ENCODE results near the gene DNHD1.

DNHD1 gene

GRCh38 chr11:6547177-6547576 is 50.1 kb downstream of the DNHD1 start:
- no peak overlapping the region for H3K4me3 ChIP-seq (ENCODE audit: low read length)
- no peaks in the 10 kb centered on the region for H3K27me3 ChIP-seq (ENCODE audit: control insufficient read depth, insufficient read depth, low read length)
- H3K9me3 ChIP-seq (ENCODE audit: control insufficient read depth, insufficient read depth, low read length) = no peaks in the 10 kb centered on the region
- H3K4me1 ChIP-seq (ENCODE audit: control insufficient read depth, insufficient read depth, low read length) = 0 out of 2 replicates have a peak, but pooled peaks cover 1% of the 10 kb centered on the region
- WGBS (ENCODE audit: insufficient coverage, insufficient read length) = no CpG with 5 or more reads among the region's 6 CpGs
- no peaks in the 10 kb centered on the region for H3K36me3 ChIP-seq (ENCODE audit: control insufficient read depth, insufficient read depth, low read length)
- no peak overlapping the region for H3K27ac ChIP-seq (ENCODE audit: low read length)
- no peak for DNase-seq (ENCODE audit: low read depth, low spot score)

- no CpG with 5 or more reads among the region's 2 CpGs for WGBS (ENCODE audit: insufficient coverage, insufficient read length)
- no peak overlapping the region for H3K4me3 ChIP-seq (ENCODE audit: low read length)
Measured at GRCh38 chr11:6548121-6548520, 51.0 kb downstream of the DNHD1 start.

GRCh38 chr11:6548641-6549040 is 51.6 kb downstream of the DNHD1 start:
- Histone ChIP-seq H3K4me1 (ENCODE audit: control insufficient read depth, insufficient read depth, low read length) (0 out of 2 replicates have a peak, but pooled peaks cover 1% of the 10 kb centered on the region), H3K27ac (ENCODE audit: low read length) (no peak overlapping the region), H3K27me3 (ENCODE audit: control insufficient read depth, insufficient read depth, low read length) (no peaks in the 10 kb centered on the region), H3K9me3 (ENCODE audit: control insufficient read depth, insufficient read depth, low read length) (no peaks in the 10 kb centered on the region), H3K36me3 (ENCODE audit: control insufficient read depth, insufficient read depth, low read length) (no peaks in the 10 kb centered on the region), H3K4me3 (ENCODE audit: low read length) (no peak overlapping the region)
- no CpG with 5 or more reads among the region's 3 CpGs for WGBS (ENCODE audit: insufficient coverage, insufficient read length)
- DNase-seq (ENCODE audit: low read depth, low spot score) = no peak

More at GRCh38 chr11:6548121-6548520, 51.0 kb downstream of the DNHD1 start:
- DNase-seq (ENCODE audit: low read depth, low spot score) = no peak
- no peaks in the 10 kb centered on the region for H3K9me3 ChIP-seq (ENCODE audit: control insufficient read depth, insufficient read depth, low read length)
- no peak overlapping the region for H3K27ac ChIP-seq (ENCODE audit: low read length)
- no peaks in the 10 kb centered on the region for H3K36me3 ChIP-seq (ENCODE audit: control insufficient read depth, insufficient read depth, low read length)
- H3K4me1 ChIP-seq (ENCODE audit: control insufficient read depth, insufficient read depth, low read length) = 0 out of 2 replicates have a peak, but pooled peaks cover 1% of the 10 kb centered on the region
- H3K27me3 ChIP-seq (ENCODE audit: control insufficient read depth, insufficient read depth, low read length) = no peaks in the 10 kb centered on the region

- Histone ChIP-seq H3K9me3 (ENCODE audit: control insufficient read depth, insufficient read depth, low read length) (no peaks in the 10 kb centered on the region), H3K27me3 (ENCODE audit: control insufficient read depth, insufficient read depth, low read length) (no peaks in the 10 kb centered on the region), H3K36me3 (ENCODE audit: control insufficient read depth, insufficient read depth, low read length) (no peaks in the 10 kb centered on the region), H3K4me3 (ENCODE audit: low read length) (no peak overlapping the region), H3K27ac (ENCODE audit: low read length) (no peak overlapping the region), H3K4me1 (ENCODE audit: control insufficient read depth, insufficient read depth, low read length) (no peaks in the 10 kb centered on the region)
- DNase-seq (ENCODE audit: low read depth, low spot score) = no peak
Measured at GRCh38 chr11:6553634-6554033, 56.6 kb downstream of the DNHD1 start.

- Histone ChIP-seq H3K4me3 (ENCODE audit: low read length) (no peak overlapping the region), H3K36me3 (ENCODE audit: control insufficient read depth, insufficient read depth, low read length) (no peaks in the 10 kb centered on the region), H3K4me1 (ENCODE audit: control insufficient read depth, insufficient read depth, low read length) (no peaks in the 10 kb centered on the region), H3K27me3 (ENCODE audit: control insufficient read depth, insufficient read depth, low read length) (no peaks in the 10 kb centered on the region), H3K27ac (ENCODE audit: low read length) (no peak overlapping the region), H3K9me3 (ENCODE audit: control insufficient read depth, insufficient read depth, low read length) (no peaks in the 10 kb centered on the region)
- whole genome bisulfite sequencing (ENCODE audit: insufficient coverage, insufficient read length) = no CpG with 5 or more reads among the region's 5 CpGs
- no peak for DNase-seq (ENCODE audit: low read depth, low spot score)
Measured at GRCh38 chr11:6554828-6555706, 58.0 kb downstream of the DNHD1 start.

GRCh38 chr11:6556139-6556949 is 59.3 kb downstream of the DNHD1 start:
- no CpG with 5 or more reads among the region's 11 CpGs for WGBS (ENCODE audit: insufficient coverage, insufficient read length)
- H3K27ac ChIP-seq (ENCODE audit: low read length) = no peak overlapping the region
- no peaks in the 10 kb centered on the region for H3K9me3 ChIP-seq (ENCODE audit: control insufficient read depth, insufficient read depth, low read length)
- no peaks in the 10 kb centered on the region for H3K36me3 ChIP-seq (ENCODE audit: control insufficient read depth, insufficient read depth, low read length)
- H3K4me3 ChIP-seq (ENCODE audit: low read length) = no peak overlapping the region
- H3K27me3 ChIP-seq (ENCODE audit: control insufficient read depth, insufficient read depth, low read length) = no peaks in the 10 kb centered on the region
- no peaks in the 10 kb centered on the region for H3K4me1 ChIP-seq (ENCODE audit: control insufficient read depth, insufficient read depth, low read length)
- no peak for DNase-seq (ENCODE audit: low read depth, low spot score)

- H3K27me3 ChIP-seq (ENCODE audit: control insufficient read depth, insufficient read depth, low read length) = no peaks in the 10 kb centered on the region
- H3K4me3 ChIP-seq (ENCODE audit: low read length) = no peak overlapping the region
- H3K9me3 ChIP-seq (ENCODE audit: control insufficient read depth, insufficient read depth, low read length) = no peaks in the 10 kb centered on the region
- no peaks in the 10 kb centered on the region for H3K36me3 ChIP-seq (ENCODE audit: control insufficient read depth, insufficient read depth, low read length)
- DNase-seq (ENCODE audit: low read depth, low spot score) = no peak
- H3K27ac ChIP-seq (ENCODE audit: low read length) = no peak overlapping the region
- no CpG with 5 or more reads among the region's 11 CpGs for WGBS (ENCODE audit: insufficient coverage, insufficient read length)
- no peaks in the 10 kb centered on the region for H3K4me1 ChIP-seq (ENCODE audit: control insufficient read depth, insufficient read depth, low read length)
Measured at GRCh38 chr11:6557063-6557462, 60.0 kb downstream of the DNHD1 start.

GRCh38 chr11:6557761-6558674 is 60.9 kb downstream of the DNHD1 start:
- H3K27ac ChIP-seq (ENCODE audit: low read length) = no peak overlapping the region
- no peaks in the 10 kb centered on the region for H3K27me3 ChIP-seq (ENCODE audit: control insufficient read depth, insufficient read depth, low read length)
- no CpG with 5 or more reads among the region's 14 CpGs for WGBS (ENCODE audit: insufficient coverage, insufficient read length)
- no peaks in the 10 kb centered on the region for H3K9me3 ChIP-seq (ENCODE audit: control insufficient read depth, insufficient read depth, low read length)
- no peaks in the 10 kb centered on the region for H3K36me3 ChIP-seq (ENCODE audit: control insufficient read depth, insufficient read depth, low read length)
- no peaks in the 10 kb centered on the region for H3K4me1 ChIP-seq (ENCODE audit: control insufficient read depth, insufficient read depth, low read length)
- no peak overlapping the region for H3K4me3 ChIP-seq (ENCODE audit: low read length)
- no peak for DNase-seq (ENCODE audit: low read depth, low spot score)

- no peak overlapping the region for H3K27ac ChIP-seq (ENCODE audit: low read length)
- H3K4me1 ChIP-seq (ENCODE audit: control insufficient read depth, insufficient read depth, low read length) = no peaks in the 10 kb centered on the region
- H3K27me3 ChIP-seq (ENCODE audit: control insufficient read depth, insufficient read depth, low read length) = no peaks in the 10 kb centered on the region
- H3K9me3 ChIP-seq (ENCODE audit: control insufficient read depth, insufficient read depth, low read length) = no peaks in the 10 kb centered on the region
- no peaks in the 10 kb centered on the region for H3K36me3 ChIP-seq (ENCODE audit: control insufficient read depth, insufficient read depth, low read length)
- no peak overlapping the region for H3K4me3 ChIP-seq (ENCODE audit: low read length)
- DNase-seq (ENCODE audit: low read depth, low spot score) = no peak
- WGBS (ENCODE audit: insufficient coverage, insufficient read length) = no CpG with 5 or more reads among the region's 1 CpG
Measured at GRCh38 chr11:6559369-6559768, 62.3 kb downstream of the DNHD1 start.

- no peak overlapping the region for H3K4me3 ChIP-seq (ENCODE audit: low read length)
- H3K27ac ChIP-seq (ENCODE audit: low read length) = no peak overlapping the region
- no peak for DNase-seq (ENCODE audit: low read depth, low spot score)
- H3K4me1 ChIP-seq (ENCODE audit: control insufficient read depth, insufficient read depth, low read length) = no peaks in the 10 kb centered on the region
- no peaks in the 10 kb centered on the region for H3K36me3 ChIP-seq (ENCODE audit: control insufficient read depth, insufficient read depth, low read length)
- no CpG with 5 or more reads among the region's 3 CpGs for WGBS (ENCODE audit: insufficient coverage, insufficient read length)
- H3K9me3 ChIP-seq (ENCODE audit: control insufficient read depth, insufficient read depth, low read length) = no peaks in the 10 kb centered on the region
- H3K27me3 ChIP-seq (ENCODE audit: control insufficient read depth, insufficient read depth, low read length) = no peaks in the 10 kb centered on the region
Measured at GRCh38 chr11:6561288-6561687, 64.2 kb downstream of the DNHD1 start.

Data from iPS DF 6.9 (cell line).